Measurements from ENCODE around the gene POLR3F.
A peak's percentile ranks its signal among the peaks of the same experiment; 100 is the strongest.

Gene POLR3F

DNA sequence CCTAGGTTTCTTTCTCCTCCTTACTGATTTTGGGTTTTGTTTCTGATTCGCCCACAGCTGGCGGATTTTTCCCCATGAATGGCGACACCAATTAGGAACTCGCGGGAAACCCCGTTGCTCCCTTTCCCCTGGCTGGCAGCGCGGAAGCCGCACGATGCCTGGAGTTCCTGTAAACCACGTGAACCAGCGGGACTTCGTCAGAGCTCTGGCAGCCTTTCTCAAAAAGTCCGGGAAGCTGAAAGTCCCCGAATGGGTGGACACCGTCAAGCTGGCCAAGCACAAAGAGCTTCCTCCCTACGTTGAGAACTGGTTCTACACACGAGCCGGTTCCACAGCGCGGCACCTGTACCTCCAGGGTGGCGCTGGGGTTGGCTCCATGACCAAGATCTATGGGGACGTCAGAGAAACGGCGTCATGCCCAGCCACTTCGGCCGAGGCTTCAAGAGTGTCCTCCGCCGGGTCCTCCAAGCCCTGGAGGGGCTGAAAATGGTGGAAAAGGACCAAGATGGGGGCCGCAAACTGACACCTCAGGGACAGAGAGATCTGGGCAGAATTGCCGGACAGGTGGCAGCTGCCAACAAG, 37.4 kb downstream of the POLR3F start:
- no peaks in the 10 kb centered on the region for H3K27me3 ChIP-seq (ENCODE audit: insufficient read depth, poor library complexity, severe bottlenecking)

DNA sequence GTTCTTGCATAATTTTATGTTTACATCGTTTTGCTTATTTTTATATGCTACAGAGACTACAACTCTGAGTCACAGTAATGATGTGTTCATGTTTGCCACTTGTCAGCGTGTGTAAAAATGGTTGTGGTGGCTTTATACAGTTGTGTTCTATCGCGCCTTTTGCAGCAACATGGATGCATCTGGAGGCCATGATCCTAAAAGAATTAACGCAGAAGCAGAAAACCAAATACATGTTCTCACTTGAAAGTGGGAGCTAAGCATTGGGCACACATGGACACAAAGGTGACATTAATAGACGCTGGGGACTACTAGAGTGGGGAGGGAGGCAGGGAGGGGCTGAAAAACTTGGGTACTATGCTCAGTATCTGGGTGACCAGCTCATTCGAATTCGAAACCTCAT, 39.6 kb downstream of the POLR3F start:
- Histone ChIP-seq H3K4me1 (ENCODE audit: insufficient read depth, poor library complexity, severe bottlenecking) (peaks cover 11% of the 10 kb centered on the region), H3K9me3 (ENCODE audit: severe bottlenecking) (no peaks in the 10 kb centered on the region), H3K27me3 (ENCODE audit: insufficient read depth, poor library complexity, severe bottlenecking) (no peaks in the 10 kb centered on the region), H3K27ac (ENCODE audit: poor library complexity, severe bottlenecking) (peak overlapping the region; percentile 68), H3K36me3 (ENCODE audit: low read depth) (peaks cover 30% of the 10 kb centered on the region), H3K4me3 (ENCODE audit: severe bottlenecking) (peak overlapping the region; percentile 75)
- DNase-seq (ENCODE audit: low spot score) (no peak), ATAC-seq (ENCODE audit: low read depth) (no peak)
- TF ChIP-seq, protein P1, sequence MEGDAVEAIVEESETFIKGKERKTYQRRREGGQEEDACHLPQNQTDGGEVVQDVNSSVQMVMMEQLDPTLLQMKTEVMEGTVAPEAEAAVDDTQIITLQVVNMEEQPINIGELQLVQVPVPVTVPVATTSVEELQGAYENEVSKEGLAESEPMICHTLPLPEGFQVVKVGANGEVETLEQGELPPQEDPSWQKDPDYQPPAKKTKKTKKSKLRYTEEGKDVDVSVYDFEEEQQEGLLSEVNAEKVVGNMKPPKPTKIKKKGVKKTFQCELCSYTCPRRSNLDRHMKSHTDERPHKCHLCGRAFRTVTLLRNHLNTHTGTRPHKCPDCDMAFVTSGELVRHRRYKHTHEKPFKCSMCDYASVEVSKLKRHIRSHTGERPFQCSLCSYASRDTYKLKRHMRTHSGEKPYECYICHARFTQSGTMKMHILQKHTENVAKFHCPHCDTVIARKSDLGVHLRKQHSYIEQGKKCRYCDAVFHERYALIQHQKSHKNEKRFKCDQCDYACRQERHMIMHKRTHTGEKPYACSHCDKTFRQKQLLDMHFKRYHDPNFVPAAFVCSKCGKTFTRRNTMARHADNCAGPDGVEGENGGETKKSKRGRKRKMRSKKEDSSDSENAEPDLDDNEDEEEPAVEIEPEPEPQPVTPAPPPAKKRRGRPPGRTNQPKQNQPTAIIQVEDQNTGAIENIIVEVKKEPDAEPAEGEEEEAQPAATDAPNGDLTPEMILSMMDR (IDR thresholded peaks at IDR 0.05; ENCODE audit: poor library complexity, severe bottlenecking): no peak

More for the DNA sequence above, 37.4 kb downstream of the POLR3F start:
- DNase-seq (ENCODE audit: low spot score) (no peak), ATAC-seq (ENCODE audit: low read depth) (no peak)
- H3K4me3 ChIP-seq (ENCODE audit: severe bottlenecking): no peak overlapping the region
- H3K9me3 ChIP-seq (ENCODE audit: severe bottlenecking): no peaks in the 10 kb centered on the region
- H3K36me3 ChIP-seq (ENCODE audit: low read depth): peaks cover 8% of the 10 kb centered on the region
- TF ChIP-seq, protein P1 (IDR thresholded peaks at IDR 0.05; ENCODE audit: poor library complexity, severe bottlenecking): no peak
- no peak overlapping the region for H3K27ac ChIP-seq (ENCODE audit: poor library complexity, severe bottlenecking)
- peaks cover 10% of the 10 kb centered on the region for H3K4me1 ChIP-seq (ENCODE audit: insufficient read depth, poor library complexity, severe bottlenecking)

DNA sequence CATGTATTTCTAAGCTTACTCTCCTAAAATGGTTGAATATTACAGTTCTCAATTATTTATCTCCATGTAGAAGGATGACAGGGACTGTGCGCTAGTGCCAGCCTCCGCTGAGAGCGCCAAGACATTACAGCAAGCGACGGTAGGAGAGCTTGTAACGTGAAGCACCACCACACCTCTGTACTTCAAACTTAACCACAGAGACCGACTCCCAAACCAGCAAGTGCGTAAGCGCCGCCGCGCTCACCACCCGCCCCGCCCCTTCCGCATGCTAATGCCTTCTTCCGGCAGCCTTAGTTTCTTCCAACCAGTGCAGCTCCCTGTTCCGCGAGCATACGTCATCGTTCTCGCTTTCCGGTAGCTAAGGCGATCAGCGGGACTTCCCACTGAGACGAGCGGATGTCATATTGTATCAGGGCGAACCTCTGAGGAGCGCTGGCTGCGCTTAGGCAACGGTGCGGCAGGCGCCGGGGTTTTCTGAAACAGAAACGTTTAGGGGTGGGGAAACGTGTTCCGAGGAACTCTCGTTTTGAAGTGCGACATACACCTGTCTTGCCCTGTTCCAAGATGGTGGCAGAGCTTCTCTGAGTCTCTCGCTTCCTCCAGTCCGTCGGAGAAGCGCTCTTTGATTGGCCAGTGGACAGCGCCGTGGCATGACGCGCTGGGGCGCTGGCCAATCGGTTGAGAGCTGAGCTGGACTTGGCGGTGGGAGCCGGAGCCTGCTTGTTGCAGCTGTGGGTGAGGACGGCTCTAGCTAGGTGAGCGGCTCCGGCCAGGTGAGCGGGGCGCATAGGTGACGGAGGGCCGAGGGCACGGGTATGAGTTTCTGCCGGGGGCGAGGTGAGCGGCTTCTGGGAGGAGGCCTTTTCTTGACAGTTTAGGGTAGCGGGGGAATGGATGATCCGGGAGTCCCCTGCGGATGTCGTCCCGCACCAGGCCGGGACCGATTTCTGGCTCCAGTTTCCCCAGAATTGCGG, 40.3 kb downstream of the POLR3F start, which contains the start of gene SEC23B:
Gene SEC23B, plus strand, starts transcription at position 723 of the 974 bp plus-strand sequence. CDS start 2,896 bp downstream, outside the sequence.
- peak; percentile 97 for DNase-seq (ENCODE audit: low spot score)
- Histone ChIP-seq H3K36me3 (ENCODE audit: low read depth) (peaks cover 38% of the 10 kb centered on the region), H3K4me1 (ENCODE audit: insufficient read depth, poor library complexity, severe bottlenecking) (peaks cover 16% of the 10 kb centered on the region), H3K27me3 (ENCODE audit: insufficient read depth, poor library complexity, severe bottlenecking) (no peaks in the 10 kb centered on the region), H3K27ac (ENCODE audit: poor library complexity, severe bottlenecking) (peak within 1 kb of the TSS; percentile 68), H3K9me3 (ENCODE audit: severe bottlenecking) (no peaks in the 10 kb centered on the region), H3K4me3 (ENCODE audit: severe bottlenecking) (peak within 1 kb of the TSS; percentile 75)
- ATAC-seq (ENCODE audit: low read depth): peak; percentile 98
- TF ChIP-seq, protein P1 (IDR thresholded peaks at IDR 0.05; ENCODE audit: poor library complexity, severe bottlenecking): no peak

DNA sequence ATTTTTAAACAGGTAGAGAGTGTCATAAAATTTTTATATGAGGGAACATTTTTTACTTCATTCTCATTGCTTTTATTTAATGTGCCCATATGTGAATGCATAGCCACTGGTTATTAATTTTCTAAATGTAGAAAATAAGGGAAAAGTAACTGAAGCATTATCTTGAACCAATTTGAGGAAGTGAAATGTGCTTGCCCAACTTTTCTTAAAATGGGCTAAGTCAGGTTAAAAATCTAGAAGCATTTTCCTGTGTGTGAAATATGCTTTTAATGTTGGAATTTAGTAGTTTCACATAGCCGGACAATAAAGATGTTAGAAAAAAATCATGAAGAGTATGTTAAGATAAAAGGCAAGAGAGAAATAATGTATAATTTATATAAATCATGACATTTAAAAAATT, 44.4 kb downstream of the POLR3F start:
- Histone ChIP-seq H3K36me3 (ENCODE audit: low read depth) (peaks cover 77% of the 10 kb centered on the region), H3K27ac (ENCODE audit: poor library complexity, severe bottlenecking) (no peak overlapping the region), H3K4me3 (ENCODE audit: severe bottlenecking) (no peak overlapping the region), H3K27me3 (ENCODE audit: insufficient read depth, poor library complexity, severe bottlenecking) (no peaks in the 10 kb centered on the region), H3K9me3 (ENCODE audit: severe bottlenecking) (no peaks in the 10 kb centered on the region), H3K4me1 (ENCODE audit: insufficient read depth, poor library complexity, severe bottlenecking) (peaks cover 13% of the 10 kb centered on the region)
- no peak for ATAC-seq (ENCODE audit: low read depth)
- TF ChIP-seq, protein P1 (IDR thresholded peaks at IDR 0.05; ENCODE audit: poor library complexity, severe bottlenecking): no peak
- DNase-seq (ENCODE audit: low spot score): no peak

All from RWPE2 (cell line).